ENCODE data around the gene COG3.

Gene COG3

GRCh38 chr13:45474584-45475454 is 10.1 kb downstream of the COG3 start:
- Histone ChIP-seq H3K4me3 (no peak overlapping the region), H3K27ac (no peak overlapping the region)
- DNase-seq (ENCODE audit: low spot score): no peak
- TF ChIP-seq, protein P1, sequence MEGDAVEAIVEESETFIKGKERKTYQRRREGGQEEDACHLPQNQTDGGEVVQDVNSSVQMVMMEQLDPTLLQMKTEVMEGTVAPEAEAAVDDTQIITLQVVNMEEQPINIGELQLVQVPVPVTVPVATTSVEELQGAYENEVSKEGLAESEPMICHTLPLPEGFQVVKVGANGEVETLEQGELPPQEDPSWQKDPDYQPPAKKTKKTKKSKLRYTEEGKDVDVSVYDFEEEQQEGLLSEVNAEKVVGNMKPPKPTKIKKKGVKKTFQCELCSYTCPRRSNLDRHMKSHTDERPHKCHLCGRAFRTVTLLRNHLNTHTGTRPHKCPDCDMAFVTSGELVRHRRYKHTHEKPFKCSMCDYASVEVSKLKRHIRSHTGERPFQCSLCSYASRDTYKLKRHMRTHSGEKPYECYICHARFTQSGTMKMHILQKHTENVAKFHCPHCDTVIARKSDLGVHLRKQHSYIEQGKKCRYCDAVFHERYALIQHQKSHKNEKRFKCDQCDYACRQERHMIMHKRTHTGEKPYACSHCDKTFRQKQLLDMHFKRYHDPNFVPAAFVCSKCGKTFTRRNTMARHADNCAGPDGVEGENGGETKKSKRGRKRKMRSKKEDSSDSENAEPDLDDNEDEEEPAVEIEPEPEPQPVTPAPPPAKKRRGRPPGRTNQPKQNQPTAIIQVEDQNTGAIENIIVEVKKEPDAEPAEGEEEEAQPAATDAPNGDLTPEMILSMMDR (IDR thresholded peaks at IDR 0.05): no peak

DNA sequence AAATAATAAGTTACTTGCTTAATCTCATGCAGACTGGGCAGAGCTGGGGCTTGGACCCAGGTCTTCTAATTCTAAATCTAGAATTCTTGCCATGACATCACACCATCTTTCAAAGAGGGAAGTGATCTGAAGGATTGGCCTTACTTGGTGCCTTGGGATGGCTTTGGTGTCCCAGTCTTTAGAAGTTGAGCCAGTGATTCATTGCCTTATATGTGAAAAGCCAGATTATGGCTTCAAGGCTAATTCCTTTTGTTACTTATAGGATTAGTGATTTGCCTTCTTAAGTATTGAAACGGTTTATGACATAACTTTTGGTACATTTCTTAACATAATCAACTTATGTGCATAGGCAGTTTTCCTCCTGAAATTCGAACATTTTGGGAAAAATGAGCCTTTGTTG is 14.9 kb downstream of the COG3 start:
- Histone ChIP-seq H3K27ac (no peak overlapping the region), H3K4me3 (no peak overlapping the region)
- TF ChIP-seq, protein P1 (IDR thresholded peaks at IDR 0.05): no peak
- DNase-seq (ENCODE audit: low spot score): no peak

DNA sequence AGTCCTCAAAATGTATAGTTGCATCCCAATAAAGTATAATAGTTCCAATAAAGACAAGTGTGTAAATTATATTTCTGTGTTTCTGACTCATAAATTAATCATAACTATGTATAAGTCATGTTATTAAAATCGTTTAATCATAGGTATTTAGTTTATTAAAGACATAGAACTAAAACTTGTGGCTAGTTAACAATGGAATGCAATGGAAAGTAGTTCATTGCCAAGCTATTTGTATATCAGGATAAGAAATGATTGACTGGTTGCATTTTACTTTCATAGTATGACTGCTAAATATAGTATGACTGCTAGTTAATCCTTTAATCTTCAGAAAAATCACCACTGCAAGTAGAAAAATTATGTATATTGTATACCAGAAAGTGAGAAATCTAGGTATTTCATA is 16.9 kb downstream of the COG3 start:
- Histone ChIP-seq H3K27ac (no peak overlapping the region), H3K4me3 (no peak overlapping the region)
- DNase-seq (ENCODE audit: low spot score): no peak
- TF ChIP-seq, protein P1 (IDR thresholded peaks at IDR 0.05): no peak

DNA sequence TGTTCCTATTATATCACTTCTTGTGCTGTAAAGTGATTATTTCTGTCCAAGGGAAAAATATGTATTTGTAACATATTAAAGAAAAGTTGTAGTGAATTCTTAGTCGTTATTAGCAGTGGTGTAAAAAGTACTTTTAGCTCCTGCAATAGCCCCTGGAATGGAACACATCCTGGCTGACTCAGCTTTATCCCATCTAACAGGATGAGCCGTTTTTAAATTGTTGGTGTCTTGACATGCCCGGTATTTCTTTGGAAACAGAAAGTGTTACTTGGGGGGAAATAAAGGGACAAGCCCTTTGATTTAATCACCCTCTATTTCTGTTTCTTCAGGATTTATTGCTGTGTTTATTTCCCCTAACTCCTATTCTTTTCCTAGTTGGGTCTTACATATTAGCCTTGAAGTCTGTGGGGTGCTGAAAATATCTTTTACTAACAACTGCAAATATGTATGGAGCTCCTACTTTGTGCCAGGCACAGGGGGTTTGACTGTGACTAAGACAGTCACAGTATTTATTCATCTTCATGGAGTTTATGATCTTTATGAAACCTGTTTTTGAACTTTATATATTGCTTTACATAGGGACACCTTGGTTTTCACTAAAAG is 17.9 kb downstream of the COG3 start:
- DNase-seq (ENCODE audit: low spot score): no peak
- Histone ChIP-seq H3K4me3 (no peak overlapping the region), H3K27ac (no peak overlapping the region)
- TF ChIP-seq, protein P1 (IDR thresholded peaks at IDR 0.05): no peak

DNA sequence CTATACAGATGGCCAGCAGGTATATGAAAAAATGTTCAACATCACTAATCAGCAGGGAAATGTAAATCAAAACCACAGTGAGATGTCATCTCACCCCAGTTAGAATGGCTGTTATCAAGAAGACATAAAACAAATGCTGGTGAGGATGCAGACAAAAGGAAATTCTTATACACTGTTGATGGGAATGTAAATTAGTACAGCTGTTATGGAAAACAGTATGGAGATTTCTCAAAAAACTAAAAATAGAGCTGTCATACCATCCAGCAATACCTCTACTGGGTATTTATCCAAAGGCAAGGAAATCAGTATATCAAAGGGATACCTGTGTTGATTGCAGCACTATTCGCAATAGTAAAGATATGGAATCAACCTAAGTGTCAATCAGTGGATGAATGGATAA is 22.9 kb downstream of the COG3 start:
- no peak overlapping the region for H3K4me3 ChIP-seq
- H3K27ac ChIP-seq: no peak overlapping the region
- DNase-seq (ENCODE audit: low spot score): no peak
- TF ChIP-seq, protein P1 (IDR thresholded peaks at IDR 0.05): no peak

DNA sequence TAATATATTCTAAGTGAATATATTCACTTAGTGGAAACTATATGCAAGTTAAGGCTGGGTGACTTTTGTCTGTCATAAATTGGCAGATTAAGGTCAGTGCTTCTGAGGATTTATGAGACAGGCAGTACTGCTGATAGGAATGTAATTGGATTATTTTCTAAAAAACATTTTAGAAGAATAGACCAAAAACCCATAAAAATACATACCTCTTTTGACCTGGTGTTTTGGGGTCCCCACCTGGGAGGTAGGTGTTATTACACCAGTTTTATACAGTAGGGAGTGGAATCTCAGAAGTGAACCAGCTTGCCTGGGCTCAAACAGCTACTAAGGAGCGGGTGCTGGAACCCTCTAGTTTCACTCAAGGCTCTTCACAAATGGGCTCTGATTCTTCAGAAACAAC is 25.3 kb downstream of the COG3 start:
- DNase-seq (ENCODE audit: low spot score): no peak
- Histone ChIP-seq H3K27ac (no peak overlapping the region), H3K4me3 (no peak overlapping the region)
- TF ChIP-seq, protein P1 (IDR thresholded peaks at IDR 0.05): no peak

DNA sequence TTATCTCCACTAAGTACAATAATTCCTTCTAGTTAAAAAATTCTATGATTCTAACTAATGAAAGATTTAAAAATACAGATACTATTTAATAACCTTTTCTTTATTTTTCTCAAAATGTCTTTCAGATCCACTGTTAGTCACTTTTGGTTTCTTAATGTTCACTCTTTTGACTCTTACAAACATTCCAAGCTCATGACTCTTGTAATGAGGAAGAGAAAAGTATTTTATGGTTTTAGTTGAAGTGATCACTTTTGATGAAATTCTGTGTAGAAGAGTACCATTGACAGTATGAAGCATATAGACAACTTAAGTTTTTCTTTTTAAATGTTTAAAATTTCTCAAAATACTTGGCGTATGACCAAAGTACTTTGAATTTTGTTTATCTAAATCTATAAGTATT is 27.8 kb downstream of the COG3 start:
- TF ChIP-seq, protein P1 (IDR thresholded peaks at IDR 0.05): no peak
- no peak for DNase-seq (ENCODE audit: low spot score)
- Histone ChIP-seq H3K27ac (no peak overlapping the region), H3K4me3 (no peak overlapping the region)
